Astrocyte (in vitro differentiated cells and primary cell): ENCODE results near the gene TUBA1C.

Experiments used
- CTCF ChIP-seq: IDR thresholded peaks from 2 replicates; pipeline ENCODE4 v1.5.1; 2011; ENCODE audit warnings: low read depth, mild to moderate bottlenecking, inconsistent platforms, low read length, moderate library complexity; ENCODE audit not compliant: insufficient read depth
- EZH2 ChIP-seq: IDR thresholded peaks from 2 replicates; pipeline ENCODE4 v1.6.1; 2012; ENCODE audit warnings: mild to moderate bottlenecking, low read length, inconsistent platforms; ENCODE audit not compliant: insufficient read depth

- TF ChIP-seq CTCF (no peak), EZH2 (no peak)
These were observed 49.9 kb downstream of the TUBA1C start for GRCh38 chr12:49314811-49315210.
